Smooth muscle cell (in vitro differentiated cells): Measurements from ENCODE around the gene NAALADL2. TPM values are rescaled to one million over a fixed set of nuclear protein-coding genes. Genes with fewer than 3 reads are reported as not detected.

ENCODE experiments used
- DNase-seq: peaks from one replicate; lab custom pipeline; 2025; ENCODE audit not compliant: unreplicated experiment; lab: John Stamatoyannopoulos, UW
- H2AFZ ChIP-seq: fragments of 200-600 bp; sonication (generic); 2 replicates; pipeline ENCODE4 v1.6.0; 2016; ENCODE audit warnings: antibody characterized with exemption, low read depth, mild to moderate bottlenecking
- H3F3A ChIP-seq: fragments of 200-600 bp; sonication (generic); 2 replicates; pipeline ENCODE4 v1.6.0; 2017; ENCODE audit warnings: antibody characterized with exemption, low read depth
- H3K27ac ChIP-seq: fragments of 200-600 bp; sonication (generic); 2 replicates; pipeline ENCODE4 v1.5.1; 2016; ENCODE audit warnings: low read depth, mild to moderate bottlenecking
- H3K27me3 ChIP-seq: fragments of 200-600 bp; sonication (generic); 2 replicates; pipeline ENCODE4 v1.6.1; 2016; ENCODE audit warnings: low read depth, mild to moderate bottlenecking
- H3K36me3 ChIP-seq: fragments of 200-600 bp; sonication (generic); 2 replicates; pipeline ENCODE4 v1.5.1; 2016; ENCODE audit warnings: low read depth
- H3K4me1 ChIP-seq: fragments of 200-600 bp; sonication (generic); 2 replicates; pipeline ENCODE4 v1.5.1; 2016; ENCODE audit warnings: low read depth
- H3K4me2 ChIP-seq: fragments of 200-600 bp; sonication (generic); 2 replicates; pipeline ENCODE4 v1.6.0; 2016; ENCODE audit warnings: mild to moderate bottlenecking
- H3K4me3 ChIP-seq: fragments of 200-600 bp; sonication (generic); 2 replicates; pipeline ENCODE4 v1.5.1; 2016; ENCODE audit warnings: mild to moderate bottlenecking
- H3K79me2 ChIP-seq: fragments of 200-600 bp; sonication (generic); 2 replicates; pipeline ENCODE4 v1.6.0; 2016; ENCODE audit warnings: low read depth, mild to moderate bottlenecking
- H3K9ac ChIP-seq: fragments of 200-600 bp; sonication (generic); 2 replicates; pipeline ENCODE4 v1.6.0; 2016; ENCODE audit warnings: low read depth
- H3K9me3 ChIP-seq: fragments of 200-600 bp; sonication (generic); replicated peaks from 2 replicates; pipeline ENCODE4 v1.5.1; 2016; ENCODE audit warnings: low read depth
- H4K20me1 ChIP-seq: fragments of 200-600 bp; sonication (generic); 2 replicates; pipeline ENCODE4 v1.6.0; 2016; ENCODE audit warnings: low read depth
- WGBS: methylation state at CpG from one replicate; pipeline ENCODE4 v1.1.7; 2016; ENCODE audit warnings: low lambda C conversion rate; 5-methylcytosine and 5-hydroxymethylcytosine counted together
- polyA plus RNA-seq: library from polyadenylated mRNA; unstranded; fragments of >200 nt; fragmentation: Nextera tagmentation; extraction: Ambion mirVana; gene quantifications from 2 replicates; pipeline ENCODE4 v1.2.1, GENCODE V29; 2016
- total RNA-seq: library from RNA; depleted of rRNA; stranded (reverse); fragments of >200 nt; gene quantifications from 2 replicates; pipeline ENCODE4 v1.2.3, GENCODE V29; 2014
- TF ChIP-seq, protein P1 (sequence below): fragments of 200-600 bp; sonication (generic); IDR thresholded peaks from 2 replicates; pipeline ENCODE4 v1.5.1; 2017; ENCODE audit warnings: borderline replicate concordance, mild to moderate bottlenecking, antibody characterized with exemption; ENCODE audit not compliant: insufficient read depth, poor library complexity, severe bottlenecking

NAALADL2 gene
- total and polyA plus RNA-seq, 2 experiments from 2014 or later: 2.5 to 13.8 TPM

DNA sequence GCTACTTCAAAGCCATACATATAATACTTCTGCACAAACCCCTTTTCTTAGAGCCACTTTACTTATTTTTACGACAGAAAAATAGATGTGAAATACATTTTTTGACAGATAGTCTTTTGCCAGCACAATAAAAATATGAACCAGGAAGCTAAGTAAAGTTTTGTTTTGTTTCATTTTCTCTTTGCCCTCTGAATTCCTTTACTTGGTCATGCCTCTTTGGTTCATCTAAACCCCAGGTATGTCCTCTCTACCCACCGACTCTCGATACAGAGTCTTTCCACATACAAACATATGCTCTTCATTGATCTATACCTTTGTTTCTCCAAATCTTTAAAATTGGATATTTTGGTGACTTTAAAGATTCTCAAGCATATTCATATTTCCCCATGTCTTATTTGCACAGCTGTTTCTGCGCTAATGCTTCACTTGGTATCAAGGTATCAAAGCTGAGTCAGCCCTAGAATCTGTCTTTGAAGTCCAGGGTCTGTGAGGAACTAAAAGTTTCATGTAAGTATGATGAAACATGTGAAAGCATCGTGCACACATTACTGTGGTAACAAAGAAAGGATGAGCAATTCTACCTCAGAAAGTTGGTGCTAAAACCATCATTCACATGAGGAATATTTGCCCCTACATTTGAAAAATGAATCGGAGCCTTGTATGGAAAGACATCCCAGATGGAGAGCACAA is 845.4 kb downstream of the NAALADL2 start:
- Histone ChIP-seq H3K9me3 (no peaks in the 10 kb centered on the region), H3K4me2 (no peak overlapping the region), H2AFZ (no peak overlapping the region), H3F3A (no peaks in the 10 kb centered on the region), H3K79me2 (no peaks in the 10 kb centered on the region), H4K20me1 (no peaks in the 10 kb centered on the region), H3K27ac (no peak overlapping the region), H3K9ac (no peak overlapping the region), H3K36me3 (no peaks in the 10 kb centered on the region), H3K27me3 (no peaks in the 10 kb centered on the region), H3K4me1 (no peaks in the 10 kb centered on the region), H3K4me3 (no peak overlapping the region)
- no peak for DNase-seq
- TF ChIP-seq, protein P1, sequence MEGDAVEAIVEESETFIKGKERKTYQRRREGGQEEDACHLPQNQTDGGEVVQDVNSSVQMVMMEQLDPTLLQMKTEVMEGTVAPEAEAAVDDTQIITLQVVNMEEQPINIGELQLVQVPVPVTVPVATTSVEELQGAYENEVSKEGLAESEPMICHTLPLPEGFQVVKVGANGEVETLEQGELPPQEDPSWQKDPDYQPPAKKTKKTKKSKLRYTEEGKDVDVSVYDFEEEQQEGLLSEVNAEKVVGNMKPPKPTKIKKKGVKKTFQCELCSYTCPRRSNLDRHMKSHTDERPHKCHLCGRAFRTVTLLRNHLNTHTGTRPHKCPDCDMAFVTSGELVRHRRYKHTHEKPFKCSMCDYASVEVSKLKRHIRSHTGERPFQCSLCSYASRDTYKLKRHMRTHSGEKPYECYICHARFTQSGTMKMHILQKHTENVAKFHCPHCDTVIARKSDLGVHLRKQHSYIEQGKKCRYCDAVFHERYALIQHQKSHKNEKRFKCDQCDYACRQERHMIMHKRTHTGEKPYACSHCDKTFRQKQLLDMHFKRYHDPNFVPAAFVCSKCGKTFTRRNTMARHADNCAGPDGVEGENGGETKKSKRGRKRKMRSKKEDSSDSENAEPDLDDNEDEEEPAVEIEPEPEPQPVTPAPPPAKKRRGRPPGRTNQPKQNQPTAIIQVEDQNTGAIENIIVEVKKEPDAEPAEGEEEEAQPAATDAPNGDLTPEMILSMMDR: no peak
- 95% methylated on average over 6 of the region's 6 CpGs for WGBS

DNA sequence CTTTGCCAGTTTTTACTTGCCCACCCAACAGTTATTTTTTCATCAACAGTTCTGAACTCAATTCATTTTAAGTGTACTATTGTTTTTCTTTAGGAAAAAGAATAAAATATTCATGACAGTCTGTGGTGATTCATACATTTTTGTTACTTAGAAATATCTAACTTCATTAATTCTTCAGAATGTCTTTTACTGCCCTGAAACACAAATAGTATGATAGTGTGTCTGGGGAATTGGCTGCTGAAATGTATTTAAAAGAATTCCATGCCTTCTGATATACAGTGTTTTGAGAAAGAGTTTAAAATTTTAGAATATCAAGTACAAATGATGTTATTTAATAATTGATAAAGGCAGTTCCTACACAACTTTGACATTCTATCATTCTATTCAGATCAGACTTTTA is 854.1 kb downstream of the NAALADL2 start:
- no peak for DNase-seq
- Histone ChIP-seq H3K9me3 (no peaks in the 10 kb centered on the region), H3K4me3 (no peak overlapping the region), H2AFZ (no peak overlapping the region), H3F3A (no peaks in the 10 kb centered on the region), H4K20me1 (no peaks in the 10 kb centered on the region), H3K4me1 (no peaks in the 10 kb centered on the region), H3K79me2 (no peaks in the 10 kb centered on the region), H3K27ac (no peak overlapping the region), H3K4me2 (no peak overlapping the region), H3K27me3 (no peaks in the 10 kb centered on the region), H3K36me3 (no peaks in the 10 kb centered on the region), H3K9ac (no peak overlapping the region)
- TF ChIP-seq, protein P1: no peak

DNA sequence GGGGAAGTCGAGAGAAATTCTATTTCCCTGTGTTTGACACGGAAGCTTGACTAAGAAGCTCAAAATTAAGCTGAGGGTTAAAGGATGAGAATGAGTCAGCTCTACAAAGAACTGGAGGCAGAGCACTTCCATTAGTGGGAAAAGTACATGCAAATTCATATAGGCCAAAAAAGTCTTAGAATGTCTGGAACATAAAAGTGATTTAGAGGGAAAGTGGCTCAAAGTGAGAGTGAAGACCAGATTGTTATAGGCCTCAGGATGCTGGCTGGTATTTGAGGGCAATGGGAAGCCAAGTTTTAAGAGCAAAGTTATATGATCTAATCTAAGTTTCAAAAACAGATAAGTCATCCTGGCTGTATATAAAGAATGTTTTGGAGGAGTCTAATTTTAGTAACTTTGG is 857.3 kb downstream of the NAALADL2 start:
- no peak overlapping the region for H3K9ac ChIP-seq
- H2AFZ ChIP-seq: no peak overlapping the region
- no peak for DNase-seq
- H3K36me3 ChIP-seq: no peaks in the 10 kb centered on the region
- no peaks in the 10 kb centered on the region for H4K20me1 ChIP-seq
- no peaks in the 10 kb centered on the region for H3K27me3 ChIP-seq
- H3K9me3 ChIP-seq: no peaks in the 10 kb centered on the region
- H3K27ac ChIP-seq: peak overlapping the region; percentile 23
- H3K4me2 ChIP-seq: no peak overlapping the region
- no peaks in the 10 kb centered on the region for H3K79me2 ChIP-seq
- H3K4me1 ChIP-seq: no peaks in the 10 kb centered on the region
- TF ChIP-seq, protein P1: no peak
- 45% methylated on average over 2 of the region's 2 CpGs for WGBS
- no peak overlapping the region for H3K4me3 ChIP-seq
- no peaks in the 10 kb centered on the region for H3F3A ChIP-seq

DNA sequence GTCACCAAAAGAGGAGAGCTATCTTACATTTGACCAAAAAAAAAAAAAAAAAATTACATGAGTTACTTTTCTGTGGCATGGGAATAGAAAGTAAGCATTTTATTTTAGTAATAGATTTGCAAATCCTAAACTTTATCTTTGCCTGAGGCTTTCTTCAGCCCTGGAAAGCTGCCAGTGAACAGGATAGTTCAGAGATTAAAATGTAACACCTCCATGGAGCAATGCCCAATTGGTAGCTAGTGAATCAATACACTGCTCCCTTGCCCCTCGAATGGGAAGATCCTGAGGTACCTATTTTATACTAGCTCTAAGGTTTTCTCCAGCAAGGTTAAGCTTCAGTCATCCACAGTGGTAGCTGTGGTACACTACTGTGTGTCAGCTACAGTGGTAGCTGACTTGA is 867.1 kb downstream of the NAALADL2 start:
- Histone ChIP-seq H3K4me2 (no peak overlapping the region), H2AFZ (no peak overlapping the region), H3K36me3 (no peaks in the 10 kb centered on the region), H3F3A (no peaks in the 10 kb centered on the region), H3K79me2 (no peaks in the 10 kb centered on the region), H3K27ac (no peak overlapping the region), H3K4me3 (no peak overlapping the region), H3K27me3 (no peaks in the 10 kb centered on the region), H4K20me1 (no peaks in the 10 kb centered on the region), H3K9ac (no peak overlapping the region), H3K4me1 (no peaks in the 10 kb centered on the region), H3K9me3 (no peaks in the 10 kb centered on the region)
- 82% methylated on average over 1 of the region's 1 CpG for WGBS
- TF ChIP-seq, protein P1: no peak
- no peak for DNase-seq
